Caco-2 (cell line): ENCODE measurements around the gene VPS13D. TPM values are rescaled to one million over a fixed set of nuclear protein-coding genes. Genes with fewer than 3 reads are reported as not detected.

Experiments
- BruUV-seq: library from RNA; stranded (reverse); fragments of 400-500 nt; replicated peaks from 2 replicates; lab custom pipeline; 2021; lab: Mats Ljungman, UMichigan
- CTCF ChIA-PET: fragments of 300-600 bp; sonication (Branson Sonifier 250); formaldehyde crosslinking; loops from one replicate; lab custom pipeline; 2022; ENCODE audit warnings: antibody characterized with exemption; lab: Charles Lee
- POLR2A ChIA-PET: fragments of 300-600 bp; sonication (Branson Sonifier 250); formaldehyde crosslinking; loops from one replicate; lab custom pipeline; 2022; ENCODE audit warnings: antibody characterized with exemption; lab: Charles Lee
- DNase-seq, 2 experiments: peaks; one replicate each; pipeline versions ENCODE4 v3.0.0 to v3.0.0-alpha.2; 2020 to 2022
- H3K27me3 ChIP-seq: replicated peaks from 2 replicates; pipeline ENCODE4 v1.6.0; 2011; ENCODE audit warnings: low read length; ENCODE audit not compliant: control insufficient read depth, insufficient read depth
- H3K36me3 ChIP-seq: 2 replicates; pipeline ENCODE4 v1.5.1; 2011; ENCODE audit warnings: low read length; ENCODE audit not compliant: control insufficient read depth, insufficient read depth
- H3K4me1 ChIP-seq: fragments of 250-450 bp; sonication (Bioruptor Pico); 2 replicates; pipeline ENCODE4 v1.5.1; 2020; ENCODE audit warnings: mild to moderate bottlenecking
- H3K4me3 ChIP-seq: 2 replicates; pipeline ENCODE4 v1.5.1; 2011; ENCODE audit warnings: low read depth, mild to moderate bottlenecking, control low read depth, low read length
- H3K9me3 ChIP-seq: fragments of 250-450 bp; sonication (Bioruptor Pico); 2 replicates; pipeline ENCODE4 v1.5.1; 2020; ENCODE audit warnings: mild to moderate bottlenecking, moderate library complexity
- H3K27ac Mint-ChIP-seq: one replicate; pipeline ENCODE4 v1.8.0; 2022; ENCODE audit warnings: mixed read lengths; ENCODE audit not compliant: unreplicated experiment
- H3K27me3 Mint-ChIP-seq: one replicate; pipeline ENCODE4 v1.8.0; 2022; ENCODE audit warnings: mixed read lengths; ENCODE audit not compliant: insufficient read depth, unreplicated experiment
- H3K36me3 Mint-ChIP-seq: one replicate; pipeline ENCODE4 v1.8.0; 2022; ENCODE audit warnings: mild to moderate bottlenecking, mixed read lengths; ENCODE audit not compliant: insufficient read depth, unreplicated experiment
- H3K4me1 Mint-ChIP-seq: one replicate; pipeline ENCODE4 v1.8.0; 2022; ENCODE audit warnings: low read depth, mixed read lengths; ENCODE audit not compliant: unreplicated experiment
- H3K4me3 Mint-ChIP-seq: one replicate; pipeline ENCODE4 v1.8.0; 2022; ENCODE audit warnings: mild to moderate bottlenecking, moderate library complexity, mixed read lengths; ENCODE audit not compliant: unreplicated experiment
- H3K9me3 Mint-ChIP-seq: one replicate; pipeline ENCODE4 v1.8.0; 2022; ENCODE audit warnings: mixed read lengths; ENCODE audit not compliant: unreplicated experiment
- CTCF ChIP-seq, 2 experiments: fragments of 200-600 bp in 1 of 2; IDR thresholded peaks; 1 replicate in 1 of 2; 2 replicates in 1 of 2; pipeline versions ENCODE4 v1.5.1 to v1.8.0; 2011 to 2022; ENCODE audit warnings: antibody characterized with exemption in 1 of 2, control low read depth in 1 of 2, inconsistent platforms in 1 of 2, low read depth in 1 of 2, low read length in 1 of 2, mild to moderate bottlenecking in 1 of 2, moderate library complexity in 1 of 2; ENCODE audit not compliant: insufficient read depth in 1 of 2, severe bottlenecking in 1 of 2, unreplicated experiment in 1 of 2
- intact Hi-C: fragments of 100-400 bp; cut with micrococcal nuclease; formaldehyde crosslinking; loops from one replicate; pipeline ENCODE4 v1.10.0; 2022; ENCODE audit not compliant: unreplicated experiment
- total RNA-seq: library from RNA; stranded (reverse); gene quantifications from 2 replicates; pipeline ENCODE4 v1.2.3, GENCODE V29; 2022

VPS13D gene
- total RNA-seq, 1 experiment from 2014 or later = 25.6 TPM

DNA sequence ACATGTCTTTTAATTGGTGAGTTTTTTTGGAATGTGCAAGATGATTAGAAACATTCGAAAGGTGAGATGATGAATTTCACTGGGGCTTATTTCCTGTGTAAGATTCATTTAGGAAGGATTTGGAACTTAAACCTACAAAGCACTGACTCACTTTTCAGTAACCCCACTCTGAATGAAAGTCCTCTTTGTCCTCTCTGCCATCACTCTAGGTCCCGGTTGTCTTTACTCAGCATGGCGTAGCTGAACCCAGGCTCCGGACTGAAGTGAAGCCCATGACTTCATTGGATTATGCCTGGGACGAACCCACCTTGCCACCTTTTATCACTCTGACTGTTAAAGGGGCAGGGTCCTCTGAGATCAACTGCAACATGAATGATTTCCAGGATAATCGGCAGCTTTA, 139.4 kb downstream of the VPS13D start:
- Mint-ChIP-seq H3K9me3 (no peaks in the 10 kb centered on the region), H3K4me3 (no peak overlapping the region), H3K27me3 (no peaks in the 10 kb centered on the region), H3K36me3 (peaks cover 28% of the 10 kb centered on the region), H3K4me1 (no peaks in the 10 kb centered on the region), H3K27ac (no peak overlapping the region)
- H3K27me3 ChIP-seq = no peaks in the 10 kb centered on the region
- ChIA-PET POLR2A (no interaction called here), CTCF (no interaction called here)
- no peak for TF ChIP-seq CTCF (IDR thresholded peaks at IDR 0.05; ENCODE audit: insufficient read depth in 1 of 2, low read depth in 1 of 2, low read length in 1 of 2, severe bottlenecking in 1 of 2, unreplicated experiment in 1 of 2)
- no peaks in the 10 kb centered on the region for H3K4me1 ChIP-seq
- intact Hi-C loops = no loop called here
- DNase-seq = no peak
- no peak overlapping the region for H3K4me3 ChIP-seq
- no peaks in the 10 kb centered on the region for H3K9me3 ChIP-seq
- H3K36me3 ChIP-seq = no peaks in the 10 kb centered on the region; the same call in 1 of the 2 replicates
- BruUV-seq = no TSS peak

DNA sequence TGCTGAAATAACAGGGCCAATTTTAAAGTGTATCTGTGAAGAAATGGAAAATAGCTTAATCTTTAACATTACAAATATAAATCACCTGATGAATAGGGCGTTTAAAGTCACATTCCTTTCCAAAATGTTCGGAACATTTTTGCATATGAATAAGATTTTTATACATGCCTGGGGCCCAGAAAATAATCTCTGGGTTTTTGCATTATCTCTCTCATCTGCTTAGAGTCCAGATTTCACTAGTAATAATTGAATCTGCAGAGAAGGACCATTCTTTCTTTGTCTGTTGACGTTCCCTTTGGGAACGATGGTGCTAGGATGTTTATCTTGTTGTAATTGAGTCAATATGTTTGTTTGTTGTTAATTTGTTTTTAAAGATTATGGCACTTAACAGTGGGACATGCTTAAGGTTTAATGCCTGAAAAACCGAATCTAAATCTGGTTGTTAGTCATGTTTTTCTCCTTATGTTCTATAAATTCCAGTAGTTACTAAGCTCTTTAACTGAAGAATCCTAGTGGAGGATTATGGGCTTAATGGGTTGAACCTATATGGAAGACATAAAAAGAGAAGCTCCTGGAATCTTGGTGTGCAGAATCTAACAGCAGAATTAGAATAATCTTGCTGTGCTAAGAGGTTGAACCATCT, 140.6 kb downstream of the VPS13D start:
- no peak for TF ChIP-seq CTCF (IDR thresholded peaks at IDR 0.05; ENCODE audit: insufficient read depth in 1 of 2, low read depth in 1 of 2, low read length in 1 of 2, severe bottlenecking in 1 of 2, unreplicated experiment in 1 of 2)
- POLR2A ChIA-PET = no interaction called here
- Histone ChIP-seq H3K9me3 (no peaks in the 10 kb centered on the region), H3K4me3 (no peak overlapping the region), H3K36me3 (no peaks in the 10 kb centered on the region; the same call in 1 of the 2 replicates), H3K27me3 (no peaks in the 10 kb centered on the region), H3K4me1 (no peaks in the 10 kb centered on the region)
- H3K27me3 Mint-ChIP-seq = no peaks in the 10 kb centered on the region
- H3K9me3 Mint-ChIP-seq = no peaks in the 10 kb centered on the region
- CTCF ChIA-PET = no interaction called here
- H3K27ac Mint-ChIP-seq = no peak overlapping the region
- intact Hi-C loops = no loop called here
- no TSS peak for BruUV-seq
- H3K4me3 Mint-ChIP-seq = no peak overlapping the region
- no peaks in the 10 kb centered on the region for H3K4me1 Mint-ChIP-seq
- no peak for DNase-seq
- H3K36me3 Mint-ChIP-seq = peaks cover 23% of the 10 kb centered on the region

DNA sequence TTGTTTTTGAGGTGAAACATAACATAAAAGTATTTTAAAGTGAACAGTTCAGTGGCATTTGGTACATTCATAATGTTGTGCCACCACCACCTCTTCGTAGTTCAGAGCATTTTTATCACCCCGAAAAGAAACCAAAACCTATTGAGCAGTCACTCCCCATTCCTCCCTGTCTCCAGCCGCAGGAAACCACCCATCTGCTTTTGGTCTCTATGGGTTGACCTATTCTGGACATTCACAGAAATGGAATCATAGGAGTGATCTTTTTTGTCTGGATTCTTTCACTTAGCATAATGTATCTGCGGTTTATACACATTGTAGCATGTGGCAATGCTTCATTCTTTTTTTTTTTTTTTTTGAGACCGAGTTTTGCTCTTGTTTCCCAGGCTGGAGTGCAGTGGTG, 141.2 kb downstream of the VPS13D start:
- DNase-seq = no peak
- H3K4me1 Mint-ChIP-seq = peaks cover under 1% of the 10 kb centered on the region
- peaks cover 1% of the 10 kb centered on the region; the same call in 1 of the 2 replicates for H3K36me3 ChIP-seq
- peaks cover 25% of the 10 kb centered on the region for H3K36me3 Mint-ChIP-seq
- H3K4me3 ChIP-seq = no peak overlapping the region
- intact Hi-C loops = no loop called here
- peaks cover 2% of the 10 kb centered on the region; the same call in 1 of the 2 replicates for H3K4me1 ChIP-seq
- no peaks in the 10 kb centered on the region for H3K27me3 ChIP-seq
- H3K27me3 Mint-ChIP-seq = no peaks in the 10 kb centered on the region
- BruUV-seq = no TSS peak
- no peaks in the 10 kb centered on the region for H3K9me3 Mint-ChIP-seq
- no peak overlapping the region for H3K4me3 Mint-ChIP-seq
- ChIA-PET CTCF (no interaction called here), POLR2A (no interaction called here)
- no peak for TF ChIP-seq CTCF (IDR thresholded peaks at IDR 0.05; ENCODE audit: insufficient read depth in 1 of 2, low read depth in 1 of 2, low read length in 1 of 2, severe bottlenecking in 1 of 2, unreplicated experiment in 1 of 2)
- H3K9me3 ChIP-seq = no peaks in the 10 kb centered on the region
- no peak overlapping the region for H3K27ac Mint-ChIP-seq
